ENCODE measurements around the gene PERM1.

The PERM1 gene

DNA sequence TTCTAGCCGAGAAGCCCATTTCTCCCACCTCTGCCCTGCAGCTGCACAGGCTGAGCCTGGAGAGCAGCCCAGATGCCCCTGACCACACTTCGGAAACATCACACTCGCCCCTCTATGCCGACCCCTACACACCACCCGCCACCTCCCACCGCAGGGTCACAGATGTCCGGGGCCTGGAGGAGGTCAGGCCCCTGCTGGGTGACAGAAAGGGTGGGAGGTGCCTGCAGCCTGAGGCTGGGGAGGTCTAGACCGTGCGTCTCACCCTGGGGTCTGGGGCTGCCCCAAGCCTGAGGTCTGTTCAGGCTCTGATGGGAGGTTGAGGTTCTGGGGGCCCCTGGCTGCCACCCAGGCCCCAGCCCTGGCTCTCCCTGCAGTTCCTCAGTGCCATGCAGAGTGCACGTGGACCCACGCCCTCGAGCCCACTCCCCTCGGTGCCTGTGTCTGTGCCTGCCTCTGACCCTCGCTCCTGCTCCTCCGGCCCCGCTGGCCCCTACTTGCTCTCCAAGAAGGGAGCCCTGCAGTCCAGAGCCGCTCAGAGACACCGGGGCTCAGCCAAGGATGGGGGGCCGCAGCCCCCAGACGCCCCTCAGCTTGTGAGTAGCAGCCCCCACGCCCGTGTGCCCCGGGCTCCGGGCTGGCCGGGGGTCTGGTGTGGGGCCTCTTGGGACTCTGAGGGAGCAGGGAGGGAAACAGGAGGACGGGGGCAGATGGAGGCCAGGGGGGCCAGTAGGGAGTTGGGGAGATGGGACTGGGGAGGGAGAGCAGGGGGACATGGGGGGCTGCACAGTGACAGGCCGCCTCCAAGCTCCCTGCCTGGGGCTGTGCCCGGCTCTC, 8.2 kb downstream of the PERM1 start:
- no peak for TF ChIP-seq CTCF (IDR thresholded peaks at IDR 0.05; ENCODE audit: low read depth, low read length, missing control alignments)
- DNase-seq (ENCODE audit: extremely low read depth, low read depth): no peak
- no peak overlapping the region for H3K4me3 ChIP-seq (replicated peaks; ENCODE audit: low read depth, low read length)

GRCh38 chr1:972726-973458, 9.0 kb downstream of the PERM1 start:
- no peak for DNase-seq (ENCODE audit: extremely low read depth, low read depth)
- no peak overlapping the region for H3K4me3 ChIP-seq (replicated peaks; ENCODE audit: low read depth, low read length)
- no peak for TF ChIP-seq CTCF (IDR thresholded peaks at IDR 0.05; ENCODE audit: low read depth, low read length, missing control alignments)

- no peak for DNase-seq (ENCODE audit: extremely low read depth, low read depth)
- no peak for TF ChIP-seq CTCF (IDR thresholded peaks at IDR 0.05; ENCODE audit: low read depth, low read length, missing control alignments)
- H3K4me3 ChIP-seq (replicated peaks; ENCODE audit: low read depth, low read length): no peak overlapping the region
Observed at GRCh38 chr1:971751-972506, 10.0 kb downstream of the PERM1 start.

- H3K4me3 ChIP-seq (replicated peaks; ENCODE audit: low read depth, low read length): no peak overlapping the region
- no peak for TF ChIP-seq CTCF (IDR thresholded peaks at IDR 0.05; ENCODE audit: low read depth, low read length, missing control alignments)
- no peak for DNase-seq (ENCODE audit: extremely low read depth, low read depth)
Observed at GRCh38 chr1:970973-971730, 10.7 kb downstream of the PERM1 start.

- no peak for TF ChIP-seq CTCF (IDR thresholded peaks at IDR 0.05; ENCODE audit: low read depth, low read length, missing control alignments)
- H3K4me3 ChIP-seq (replicated peaks; ENCODE audit: low read depth, low read length): no peak overlapping the region
- no peak for DNase-seq (ENCODE audit: extremely low read depth, low read depth)
Observed at GRCh38 chr1:970242-970972, 11.5 kb downstream of the PERM1 start.
